22Rv1 (cell line): Measurements from ENCODE around the gene MSI2.

Experiments used
- H3K27ac ChIP-seq: fragments of 450-650 bp; 2 replicates; pipeline ENCODE4 v1.5.1; 2017
- CTCF ChIP-seq: fragments of 450-650 bp; IDR thresholded peaks from 2 replicates; pipeline ENCODE4 v1.5.1; 2017; ENCODE audit warnings: mild to moderate bottlenecking
- ZFX ChIP-seq: fragments of 450-650 bp; IDR thresholded peaks from 2 replicates; pipeline ENCODE4 v1.6.1; 2017; ENCODE audit warnings: antibody characterized with exemption, borderline replicate concordance

MSI2 gene

GRCh38 chr17:57256708-57257112, 387 bp downstream of the MSI2 start:
- no peak for TF ChIP-seq CTCF
- no peak for TF ChIP-seq ZFX
- peak overlapping the region; percentile 68 for H3K27ac ChIP-seq

GRCh38 chr17:57257195-57257894, 1.0 kb downstream of the MSI2 start:
- peak overlapping the region; percentile 68 for H3K27ac ChIP-seq
- no peak for TF ChIP-seq CTCF
- no peak for TF ChIP-seq ZFX

- H3K27ac ChIP-seq: no peak overlapping the region
- no peak for TF ChIP-seq CTCF
- no peak for TF ChIP-seq ZFX
Measured at GRCh38 chr17:57257895-57258851, 1.9 kb downstream of the MSI2 start.

GRCh38 chr17:57259306-57259705, 3.0 kb downstream of the MSI2 start:
- TF ChIP-seq CTCF (no peak), ZFX (no peak)
- H3K27ac ChIP-seq: no peak overlapping the region

GRCh38 chr17:57259817-57260216, 3.5 kb downstream of the MSI2 start:
- TF ChIP-seq ZFX: no peak
- no peak for TF ChIP-seq CTCF
- H3K27ac ChIP-seq: no peak overlapping the region

GRCh38 chr17:57260325-57261083, 4.2 kb downstream of the MSI2 start:
- no peak overlapping the region for H3K27ac ChIP-seq
- TF ChIP-seq ZFX: no peak
- TF ChIP-seq CTCF: no peak
